Fibroblast of lung (primary cell): Measurements from ENCODE around the gene CROT. TPM values are rescaled to one million over a fixed set of nuclear protein-coding genes. Genes with fewer than 3 reads are reported as not detected.

Source experiments
- DNase-seq, 2 donors: peaks; one replicate each; pipeline versions ENCODE4 v3.0.0 to v3.0.0-alpha.2; 2010; ENCODE audit warnings: low read depth in 2 of 2
- H2AFZ ChIP-seq: 2 replicates; pipeline ENCODE4 v1.5.1; 2012; ENCODE audit warnings: low read length, control low read depth, inconsistent platforms
- H3K27ac ChIP-seq: 2 replicates; pipeline ENCODE4 v1.5.1; 2011; ENCODE audit warnings: low read length, control low read depth; ENCODE audit not compliant: insufficient read depth
- H3K27me3 ChIP-seq: 2 replicates; pipeline ENCODE4 v1.5.1; 2011; ENCODE audit warnings: mild to moderate bottlenecking, low read length; ENCODE audit not compliant: control insufficient read depth, insufficient read depth
- H3K36me3 ChIP-seq: 2 replicates; pipeline ENCODE4 v1.5.1; 2011; ENCODE audit warnings: low read length; ENCODE audit not compliant: control insufficient read depth, insufficient read depth
- H3K4me1 ChIP-seq: 2 replicates; pipeline ENCODE4 v1.5.1; 2011; ENCODE audit warnings: low read length; ENCODE audit not compliant: control insufficient read depth, insufficient read depth; ENCODE audit errors: extremely low read depth
- H3K4me2 ChIP-seq: 2 replicates; pipeline ENCODE4 v1.5.1; 2011; ENCODE audit warnings: low read length, control low read depth; ENCODE audit not compliant: insufficient read depth; ENCODE audit errors: extremely low read depth
- H3K4me3 ChIP-seq, 4 experiments: fragments of 200-600 bp in 1 of 4; sonication (generic) in 1 of 4; replicated peaks in 1 of 4; 2 replicates each; pipeline ENCODE4 v1.5.1; 2011 to 2016; ENCODE audit warnings: low read length in 4 of 4, low read depth in 3 of 4, mild to moderate bottlenecking in 3 of 4, control low read depth in 2 of 4, inconsistent platforms in 1 of 4, mixed read lengths in 1 of 4; ENCODE audit not compliant: insufficient read depth in 1 of 4; ENCODE audit errors: control extremely low read depth in 1 of 4
- H3K79me2 ChIP-seq: 2 replicates; pipeline ENCODE4 v1.5.1; 2012; ENCODE audit warnings: mild to moderate bottlenecking, low read length, inconsistent platforms; ENCODE audit not compliant: control insufficient read depth, insufficient read depth
- H3K9ac ChIP-seq: 2 replicates; pipeline ENCODE4 v1.5.1; 2011; ENCODE audit warnings: mild to moderate bottlenecking, low read length, control low read depth; ENCODE audit not compliant: insufficient read depth
- H3K9me3 ChIP-seq: 2 replicates; pipeline ENCODE4 v1.5.1; 2012; ENCODE audit warnings: low read depth, low read length; ENCODE audit not compliant: control insufficient read depth, insufficient read depth
- H4K20me1 ChIP-seq: 2 replicates; pipeline ENCODE4 v1.5.1; 2011; ENCODE audit warnings: low read length; ENCODE audit not compliant: control insufficient read depth, insufficient read depth; ENCODE audit errors: extremely low read depth
- CTCF ChIP-seq, 2 donors: IDR thresholded peaks in 1 of 2; conservative IDR thresholded peaks in 1 of 2; 1 replicate in 1 of 2; 2 replicates in 1 of 2; pipeline ENCODE4 v1.5.1; 2011 to 2012; ENCODE audit warnings: low read length in 2 of 2, control low read depth in 1 of 2, inconsistent platforms in 1 of 2, low read depth in 1 of 2, mild to moderate bottlenecking in 1 of 2
- EZH2 ChIP-seq: IDR thresholded peaks from 2 replicates; pipeline ENCODE4 v1.5.1; 2012; ENCODE audit warnings: low read length, control low read depth, mild to moderate bottlenecking; ENCODE audit errors: missing control alignments
- polyA plus RNA-seq, 2 donors: library from polyadenylated mRNA; depleted of rRNA in 1 of 2; stranded (reverse) in 1 of 2; unstranded in 1 of 2; fragments of >200 nt; gene quantifications; 2 replicates each; pipeline ENCODE4 v1.2.1, GENCODE V29; 2011 to 2012; ENCODE audit warnings: missing spikeins in 1 of 2
- total RNA-seq: library from RNA; depleted of rRNA; stranded (reverse); fragments of >200 nt; gene quantifications from 2 replicates; pipeline ENCODE4 v1.2.1, GENCODE V29; 2014

CROT gene
- total and polyA plus RNA-seq, 2 donors (not counting 1 experiment from before 2014, with no cell fraction given), result 13.1 to 23.0 TPM

GRCh38 chr7:87359366-87359765 lies 13.9 kb downstream of the CROT start:
- H3K79me2 ChIP-seq, result no peaks in the 10 kb centered on the region
- H3K4me1 ChIP-seq, result no peaks in the 10 kb centered on the region
- H4K20me1 ChIP-seq, result no peaks in the 10 kb centered on the region
- TF ChIP-seq EZH2, result no peak
- TF ChIP-seq CTCF (conservative IDR thresholded peaks at IDR 0.05 in 1 of 2, IDR thresholded peaks at IDR 0.05 in 1 of 2; ENCODE audit: low read depth in 1 of 2, low read length in 2 of 2), result no peak
- H3K9ac ChIP-seq, result no peak overlapping the region
- no peak overlapping the region for H3K27ac ChIP-seq
- peak in 1 of 2 donors; percentile 92 for DNase-seq
- no peak overlapping the region for H3K4me2 ChIP-seq
- H3K27me3 ChIP-seq, result no peaks in the 10 kb centered on the region
- no peak overlapping the region for H3K4me3 ChIP-seq
- H3K9me3 ChIP-seq, result no peaks in the 10 kb centered on the region
- H3K36me3 ChIP-seq, result no peaks in the 10 kb centered on the region
- H2AFZ ChIP-seq, result no peak overlapping the region

- H4K20me1 ChIP-seq, result no peaks in the 10 kb centered on the region
- no peak for TF ChIP-seq CTCF (conservative IDR thresholded peaks at IDR 0.05 in 1 of 2, IDR thresholded peaks at IDR 0.05 in 1 of 2; ENCODE audit: low read depth in 1 of 2, low read length in 2 of 2)
- TF ChIP-seq EZH2, result no peak
- H3K36me3 ChIP-seq, result no peaks in the 10 kb centered on the region
- no peak for DNase-seq
- H3K9ac ChIP-seq, result no peak overlapping the region
- H3K79me2 ChIP-seq, result no peaks in the 10 kb centered on the region
- no peak overlapping the region for H3K4me2 ChIP-seq
- H3K4me3 ChIP-seq, result no peak overlapping the region
- no peaks in the 10 kb centered on the region for H3K4me1 ChIP-seq
- H2AFZ ChIP-seq, result no peak overlapping the region
- no peak overlapping the region for H3K27ac ChIP-seq
- no peaks in the 10 kb centered on the region for H3K9me3 ChIP-seq
- no peaks in the 10 kb centered on the region for H3K27me3 ChIP-seq
Measured at GRCh38 chr7:87361320-87361719, 15.9 kb downstream of the CROT start.

- Histone ChIP-seq H3K36me3 (no peaks in the 10 kb centered on the region), H3K27me3 (no peaks in the 10 kb centered on the region), H3K4me3 (no peak overlapping the region), H3K4me2 (no peak overlapping the region), H4K20me1 (no peaks in the 10 kb centered on the region), H3K4me1 (no peaks in the 10 kb centered on the region), H3K27ac (no peak overlapping the region), H3K9me3 (no peaks in the 10 kb centered on the region), H3K79me2 (no peaks in the 10 kb centered on the region), H2AFZ (no peak overlapping the region), H3K9ac (no peak overlapping the region)
- DNase-seq, result no peak
- TF ChIP-seq EZH2 (no peak), CTCF (conservative IDR thresholded peaks at IDR 0.05 in 1 of 2, IDR thresholded peaks at IDR 0.05 in 1 of 2; ENCODE audit: low read depth in 1 of 2, low read length in 2 of 2) (no peak)
Measured at GRCh38 chr7:87363342-87363741, 17.9 kb downstream of the CROT start.
